NCI-H1930 (cell line): ENCODE measurements around the gene PLXDC1.
A peak's percentile ranks its signal among the peaks of the same experiment; 100 is the strongest.
"Not testable (repeated sequence)": the region's sequence is repeated elsewhere in the genome, so short reads cannot be mapped to it uniquely, and the experiment has no call there.

Experiments
- DNase-seq, 2 experiments: peaks; one replicate each; lab custom pipeline; 2025; lab: John Stamatoyannopoulos, UW

PLXDC1 gene

DNA sequence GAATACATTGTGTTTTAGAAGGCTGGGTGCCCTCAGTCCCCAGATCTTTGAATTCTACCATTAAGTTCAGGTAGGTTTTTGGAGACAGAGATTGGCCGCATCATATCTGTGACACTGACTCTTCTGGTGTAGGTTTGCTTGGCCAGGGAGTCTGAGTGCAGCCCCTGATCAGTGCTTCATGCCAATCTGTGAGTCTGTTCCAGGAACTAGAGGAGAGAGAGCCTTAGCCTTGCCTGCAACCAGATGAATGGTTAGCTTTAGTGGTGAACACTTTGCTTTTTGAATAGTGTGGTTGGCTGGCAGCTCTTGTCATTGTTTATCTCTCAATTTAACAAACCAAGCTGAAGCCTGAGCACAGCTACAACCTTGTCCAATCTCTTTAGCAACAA, 87.8 kb downstream of the PLXDC1 start:
- DNase-seq, result no peak

DNA sequence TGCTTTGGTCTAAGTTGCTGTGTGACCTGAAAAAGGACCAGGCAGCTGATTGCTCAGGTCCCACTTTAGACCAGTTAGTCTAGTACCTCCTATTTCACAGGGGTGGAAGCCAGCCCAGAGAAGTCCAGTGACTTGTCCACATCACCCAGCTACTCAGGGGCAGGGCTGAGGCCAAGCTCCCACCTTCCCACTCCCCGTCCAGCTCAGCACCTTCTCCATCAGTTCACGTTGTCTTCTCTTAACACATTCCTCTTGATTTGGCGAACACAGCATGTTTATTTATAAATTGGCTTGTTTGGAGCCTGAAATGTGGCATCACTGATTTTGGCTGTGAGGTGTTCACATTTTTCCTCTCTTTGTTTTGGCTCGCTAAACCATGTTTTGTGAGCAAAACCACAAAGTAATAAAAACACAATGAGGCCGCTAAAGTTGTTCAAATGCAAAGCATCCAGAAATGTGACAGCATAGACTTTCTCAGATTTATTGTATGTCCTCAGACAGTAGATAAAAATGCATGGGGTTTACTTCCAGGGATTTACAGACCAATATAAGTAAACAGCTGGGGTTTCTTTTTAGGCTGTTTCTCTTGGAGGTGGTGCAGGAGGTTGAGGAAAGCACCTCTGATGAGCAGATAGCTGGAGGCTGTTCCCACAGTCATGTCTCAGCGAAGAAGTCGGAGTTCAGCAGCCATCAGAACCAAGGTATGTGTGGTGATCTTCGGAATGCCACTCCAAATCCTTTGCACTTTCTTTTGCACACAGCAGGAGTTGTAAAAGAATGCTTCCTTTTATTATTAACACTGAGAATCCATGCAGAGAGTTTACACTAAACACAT, 88.4 kb downstream of the PLXDC1 start:
- DNase-seq, result no peak

GRCh38 chr17:39058524-39058923, 92.9 kb downstream of the PLXDC1 start:
- DNase-seq, result no peak

GRCh38 chr17:39057701-39058206, 93.7 kb downstream of the PLXDC1 start:
- DNase-seq, result no peak

GRCh38 chr17:39054111-39054645, 97.3 kb downstream of the PLXDC1 start:
- no peak for DNase-seq

DNA sequence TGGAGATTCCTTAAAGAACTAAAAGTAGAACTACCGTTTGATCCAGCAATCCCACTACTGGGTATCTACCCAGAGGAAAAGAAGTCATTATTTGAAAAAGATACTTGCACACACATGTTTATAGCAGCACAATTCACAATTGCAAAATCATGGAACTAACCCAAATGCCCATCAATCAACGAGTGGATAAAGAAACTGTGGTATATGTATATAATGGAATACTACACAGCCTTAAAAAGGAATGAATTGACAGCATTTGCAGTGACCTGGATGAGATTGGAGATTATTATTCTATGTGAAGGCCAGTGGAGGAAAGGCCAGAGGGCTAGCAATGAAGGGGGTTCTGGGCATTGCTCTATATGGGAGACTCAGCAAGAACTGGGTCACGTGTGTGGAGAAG, 99.0 kb downstream of the PLXDC1 start:
- DNase-seq, result not testable (repeated sequence)

DNA sequence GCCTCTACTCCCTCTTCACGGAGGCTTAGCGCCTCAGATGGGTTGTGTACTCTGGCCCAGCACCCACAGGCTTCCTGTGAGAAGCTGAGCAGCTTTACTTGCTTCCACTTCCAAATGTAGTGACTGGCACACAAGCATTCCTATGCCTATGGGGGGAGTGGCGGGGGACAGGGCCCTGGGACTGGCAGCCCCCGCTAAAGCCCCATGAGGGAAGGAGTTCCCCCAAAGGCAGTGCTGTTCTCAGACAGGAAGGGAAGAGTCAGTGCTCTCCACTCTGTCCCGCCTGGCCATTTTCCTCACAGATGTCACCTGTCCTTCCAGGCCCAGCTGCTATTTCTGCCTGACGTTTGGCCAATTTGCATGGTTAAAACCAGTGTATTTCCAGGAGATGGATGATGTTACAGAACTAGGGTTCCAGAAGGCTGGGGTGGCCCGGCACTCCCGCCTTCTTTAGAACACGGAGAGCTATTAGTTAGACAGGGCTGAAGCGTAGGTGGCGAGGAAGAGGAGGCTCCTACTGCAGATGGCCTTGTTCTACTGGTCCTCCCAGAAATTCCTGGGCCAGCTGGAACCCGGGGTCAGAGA, 100.3 kb downstream of the PLXDC1 start:
- DNase-seq, result no peak

- no peak for DNase-seq
Measured at GRCh38 chr17:39045948-39046679, 105.3 kb downstream of the PLXDC1 start.

GRCh38 chr17:39036009-39036408, 115.4 kb downstream of the PLXDC1 start:
- DNase-seq, result no peak

GRCh38 chr17:39035578-39035977, 115.9 kb downstream of the PLXDC1 start:
- DNase-seq, result not testable (repeated sequence)

DNA sequence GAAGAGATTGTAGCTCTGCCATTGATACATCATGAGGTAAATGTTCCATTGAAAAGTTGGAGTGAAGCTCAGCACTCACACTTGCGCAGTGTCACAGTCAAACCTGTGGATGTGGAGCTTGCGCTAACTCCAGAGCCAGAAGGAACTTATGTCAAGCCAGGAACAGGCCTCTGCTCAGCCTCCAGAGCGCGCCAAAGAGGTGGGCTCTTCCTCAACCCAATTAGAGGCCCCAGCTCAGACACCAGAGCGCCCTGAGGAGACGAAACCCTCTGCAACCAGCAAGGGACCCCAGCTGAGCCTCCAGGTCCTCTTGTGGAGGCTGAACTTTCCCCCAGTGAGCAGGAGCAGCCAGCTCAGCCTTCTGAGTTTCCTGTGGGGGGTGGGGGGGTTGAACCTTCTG, 122.7 kb downstream of the PLXDC1 start:
- no peak for DNase-seq

- no peak for DNase-seq
Measured at GRCh38 chr17:39027455-39028035, 123.9 kb downstream of the PLXDC1 start.

GRCh38 chr17:39026980-39027451, 124.4 kb downstream of the PLXDC1 start:
- DNase-seq, result peak in 1 of 2 experiments; percentile 8

GRCh38 chr17:39026346-39026745, 125.1 kb downstream of the PLXDC1 start:
- DNase-seq, result not testable (repeated sequence)

DNA sequence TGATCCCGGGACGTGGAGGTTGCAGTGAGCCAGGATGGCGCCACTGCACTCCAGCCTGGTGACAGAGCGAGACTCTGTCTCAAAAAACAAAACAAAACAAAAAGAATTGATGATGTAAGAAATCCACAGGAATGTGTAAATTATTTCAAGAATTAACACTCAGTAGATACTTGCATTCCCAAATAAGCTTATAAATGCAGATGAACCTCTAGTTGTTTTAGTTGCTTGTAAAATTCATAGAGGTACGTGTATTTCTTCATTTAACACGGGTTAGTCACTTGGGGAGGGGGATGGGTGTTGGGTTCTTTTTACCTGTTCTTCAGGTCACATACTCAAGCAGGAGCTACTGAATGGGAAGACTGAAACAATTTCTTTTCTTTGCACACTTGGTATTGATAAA, 128.5 kb downstream of the PLXDC1 start:
- no peak for DNase-seq

- DNase-seq, result not testable (repeated sequence)
Measured at GRCh38 chr17:39020037-39020436, 131.4 kb downstream of the PLXDC1 start.

DNA sequence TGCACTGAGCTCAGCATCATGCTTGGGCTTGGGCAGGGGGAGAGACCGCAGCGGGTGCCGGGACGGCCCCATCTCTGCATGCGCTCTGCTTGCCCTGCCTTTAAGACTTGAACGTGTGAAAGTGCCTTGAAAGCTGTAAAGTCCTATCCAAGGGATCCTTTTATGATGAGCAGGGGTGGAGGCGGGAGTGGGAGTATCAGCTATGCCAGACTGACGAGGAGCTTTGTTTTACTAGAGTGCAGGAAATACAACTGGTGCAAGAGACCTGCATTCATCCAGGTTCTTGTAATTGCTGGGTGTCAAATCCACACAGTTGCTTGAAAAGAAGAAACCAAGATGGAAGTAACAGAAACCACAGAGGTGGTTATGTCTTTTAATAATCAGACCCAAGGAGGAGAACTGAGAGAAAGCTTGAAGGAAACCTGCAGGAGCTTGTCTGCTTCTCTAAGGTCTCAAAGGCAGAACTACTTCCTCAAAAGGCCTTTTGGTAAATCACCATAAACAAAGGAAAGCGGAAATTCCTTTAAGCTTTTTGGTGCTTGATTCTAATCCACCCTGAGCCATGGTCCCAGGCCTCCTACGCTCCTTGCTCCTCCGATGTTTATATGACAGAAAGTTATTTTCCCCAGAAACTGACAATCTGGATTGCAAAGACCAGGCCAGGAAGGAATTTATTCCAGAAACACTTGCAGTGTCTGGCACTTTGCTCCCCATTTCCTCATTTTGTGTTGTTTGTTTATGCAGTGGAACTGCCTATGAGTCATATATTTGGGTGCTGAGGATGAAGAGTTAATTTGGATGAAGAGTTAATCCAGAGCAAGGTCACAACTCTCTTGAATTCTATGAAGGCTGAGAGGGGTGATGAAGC, 132.9 kb downstream of the PLXDC1 start:
- DNase-seq, result no peak

- no peak for DNase-seq
Measured at GRCh38 chr17:39016193-39017153, 135.0 kb downstream of the PLXDC1 start.

- no peak for DNase-seq
Measured at GRCh38 chr17:39015546-39015935, 135.9 kb downstream of the PLXDC1 start.
